GM12874 (cell line): Measurements from ENCODE around the gene EGFL7.

Experiments
- CTCF ChIP-seq: IDR thresholded peaks from 2 replicates; pipeline ENCODE4 v1.5.1; 2011; ENCODE audit warnings: low read depth, mild to moderate bottlenecking, control low read depth, low read length, moderate library complexity; ENCODE audit not compliant: insufficient read depth

The EGFL7 gene

DNA sequence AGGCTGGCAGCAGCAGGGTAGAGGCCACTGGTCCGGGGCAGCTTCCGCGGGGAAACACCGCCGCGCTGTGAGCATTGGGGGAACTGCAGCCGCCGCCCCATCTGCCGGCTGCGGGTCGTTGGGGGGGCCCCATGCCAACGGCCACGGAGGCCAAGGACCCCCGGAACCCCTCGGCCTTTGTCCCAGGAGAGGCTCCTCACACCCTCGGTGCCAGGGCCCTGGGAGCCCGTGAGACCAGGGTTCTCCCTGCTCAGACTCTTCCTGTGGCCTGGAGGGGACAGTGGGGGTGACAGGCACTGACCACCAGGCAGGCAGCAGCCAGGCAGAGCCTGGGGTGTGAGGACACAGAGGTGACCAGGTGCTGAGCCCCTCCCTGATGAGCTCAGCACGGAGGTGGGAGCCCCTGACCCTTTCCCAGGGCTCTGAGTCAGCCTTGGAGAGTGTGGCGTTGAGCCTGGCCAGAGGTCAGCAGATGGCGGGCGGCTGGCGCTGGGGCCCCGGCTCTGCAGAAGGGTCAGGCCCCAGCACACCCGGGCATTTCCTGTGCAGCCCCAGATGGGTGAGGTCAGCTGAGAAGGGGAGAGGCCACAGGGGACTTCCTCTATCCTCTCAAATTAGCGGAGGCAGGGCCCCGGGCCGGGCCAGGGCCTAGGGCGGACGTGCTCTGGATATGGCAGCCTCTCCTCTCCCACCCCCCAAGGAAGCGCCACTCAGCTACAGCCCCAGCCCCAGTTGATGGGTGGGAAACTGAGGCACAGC lies 17.9 kb upstream of the EGFL7 start:
- TF ChIP-seq CTCF: peak; percentile 99

- TF ChIP-seq CTCF: no peak
These were observed 17.3 kb upstream of the EGFL7 start for GRCh38 chr9:136645352-136645902.

DNA sequence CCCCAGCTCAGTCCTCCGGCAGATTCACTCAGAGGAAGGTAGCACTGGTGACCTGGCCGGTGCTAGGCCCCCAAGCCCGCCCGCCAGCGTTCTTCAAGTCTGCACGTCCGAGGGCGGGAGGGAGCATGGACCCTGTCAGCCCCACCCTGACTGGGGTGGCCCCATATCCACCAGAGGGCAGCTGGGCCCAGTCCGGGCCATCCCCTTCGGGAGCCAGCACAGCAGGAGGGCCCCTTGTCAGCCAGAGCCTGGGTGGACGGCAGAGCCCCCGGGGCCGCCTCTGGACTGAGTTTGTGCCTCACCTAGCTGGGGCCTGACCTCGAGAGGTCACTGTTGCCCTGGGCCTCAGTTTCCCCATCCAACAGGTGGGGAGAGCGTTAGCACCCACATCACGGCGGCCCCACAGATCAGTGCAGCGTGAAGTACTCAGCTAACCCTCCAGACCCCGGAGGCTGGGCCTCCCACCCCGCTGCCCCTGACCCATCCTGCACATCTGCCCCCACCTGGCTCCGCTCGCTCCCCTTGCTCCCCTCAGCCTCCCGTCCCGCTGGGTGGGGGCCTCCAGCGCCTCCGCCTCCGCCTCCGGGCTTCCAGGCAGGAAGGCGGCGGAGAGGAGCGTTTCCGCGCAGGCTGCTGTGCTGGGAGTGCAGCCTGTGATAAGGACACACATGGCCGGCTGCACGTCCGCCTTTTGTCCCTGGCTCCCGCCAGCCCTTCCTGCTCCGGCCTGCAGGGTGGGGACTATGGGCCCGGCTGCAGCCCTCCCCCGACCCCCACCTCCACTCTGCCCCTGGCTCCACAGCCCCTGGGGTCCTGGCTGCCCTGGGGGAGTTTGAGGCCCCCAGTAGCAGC lies 16.6 kb upstream of the EGFL7 start:
- 0 out of 2 replicates have a peak, but pooled peaks have one; percentile 6 for TF ChIP-seq CTCF

DNA sequence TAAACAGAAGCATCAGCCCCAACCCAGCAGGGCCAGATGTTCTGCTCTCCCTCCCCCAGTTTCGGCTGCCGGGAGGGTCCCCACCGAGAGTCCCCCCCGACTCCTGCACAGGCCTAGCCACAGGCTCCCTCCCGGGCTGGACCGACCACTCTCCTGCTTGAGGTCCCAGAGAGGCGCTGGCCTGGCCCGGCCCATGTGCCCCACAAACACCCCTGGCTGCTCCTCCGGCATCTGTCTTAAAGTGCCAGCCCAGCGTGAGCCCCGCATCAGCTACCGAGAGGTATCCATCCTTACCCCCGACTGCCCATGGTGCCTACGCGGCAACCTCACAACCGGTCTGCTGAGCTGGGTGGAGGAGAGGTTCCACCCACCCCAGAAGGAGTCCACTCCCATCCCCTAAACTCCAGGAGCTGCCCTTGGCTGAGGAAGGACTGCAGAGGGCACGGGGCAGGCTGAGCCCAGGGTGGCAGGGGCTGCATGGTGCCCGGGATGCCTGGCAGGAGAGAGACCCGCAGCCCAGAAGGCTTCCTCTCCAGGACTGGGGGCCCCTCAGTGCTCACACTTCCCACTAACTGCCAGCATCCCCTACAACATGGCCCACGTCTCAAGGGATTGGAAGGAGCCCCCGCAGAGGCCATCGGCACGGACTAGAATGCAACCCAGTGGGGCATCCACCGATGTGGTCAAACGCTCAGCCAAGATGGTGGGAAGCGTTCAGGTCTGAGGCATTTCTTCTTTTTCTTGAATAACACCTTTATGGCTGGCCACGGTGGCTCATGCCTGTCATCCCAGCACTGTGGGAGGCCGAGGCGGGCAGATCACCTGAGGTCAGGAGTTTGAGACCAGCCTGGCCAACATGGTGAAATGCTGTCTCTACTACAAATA lies 15.6 kb upstream of the EGFL7 start:
- TF ChIP-seq CTCF: no peak

DNA sequence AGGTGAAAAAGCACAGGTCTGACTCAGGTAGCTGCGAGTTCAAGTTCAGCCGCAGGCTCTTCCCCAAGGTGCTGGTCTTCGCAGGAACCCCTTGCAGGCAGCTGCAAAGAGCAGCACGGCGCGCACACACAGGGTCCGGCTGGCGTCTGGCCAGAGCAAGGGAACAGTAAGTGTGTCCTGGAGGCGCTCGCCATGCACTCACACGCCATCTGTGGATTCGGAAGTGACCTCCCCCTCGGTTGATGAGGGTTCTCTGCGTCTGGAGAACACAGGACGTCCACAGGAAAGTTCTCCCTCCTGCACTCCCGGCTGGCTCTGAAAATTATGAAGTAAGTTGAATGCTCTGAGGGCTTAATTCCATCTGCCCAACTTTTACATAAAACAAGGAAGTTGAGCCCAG lies 14.0 kb upstream of the EGFL7 start:
- no peak for TF ChIP-seq CTCF

DNA sequence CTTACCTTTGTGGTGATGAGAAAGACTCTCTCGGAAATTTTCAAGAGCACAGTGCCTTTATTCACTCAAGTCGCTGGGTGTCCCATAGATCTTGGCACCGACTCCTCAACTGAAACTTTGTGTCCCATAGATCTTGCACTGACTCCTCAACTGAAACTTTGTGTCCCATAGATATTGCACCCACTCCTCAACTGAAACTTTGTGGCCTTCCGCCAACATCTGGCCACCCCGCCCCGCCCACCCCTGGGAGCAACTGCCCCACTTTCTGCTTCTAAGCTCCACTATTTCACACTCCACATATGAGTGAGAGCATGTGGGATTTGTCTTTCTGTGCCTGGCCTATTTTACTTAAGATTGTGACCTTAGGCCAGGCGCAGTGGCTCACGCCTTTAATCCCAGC lies 12.7 kb upstream of the EGFL7 start:
- no peak for TF ChIP-seq CTCF
